Bronchial epithelial cell (primary cell): Measurements from ENCODE around the gene MUC15. TPM values are rescaled to one million over a fixed set of nuclear protein-coding genes. Genes with fewer than 3 reads are reported as not detected.

Experiments used
- DNase-seq: peaks from one replicate; pipeline ENCODE4 v3.0.0-alpha.2; 2010; ENCODE audit warnings: low read depth
- FAIRE-seq: peaks from 2 replicates; lab custom pipeline; 2011; peaks lifted over from hg19 to GRCh38; lab: Jason Lieb, UNC
- H3K27me3 ChIP-seq: 2 replicates; pipeline ENCODE4 v1.5.1; 2011; ENCODE audit warnings: low read length; ENCODE audit not compliant: control insufficient read depth, insufficient read depth
- H3K36me3 ChIP-seq: 2 replicates; pipeline ENCODE4 v1.5.1; 2011; ENCODE audit warnings: low read length; ENCODE audit not compliant: control insufficient read depth, insufficient read depth
- H3K4me3 ChIP-seq: 2 replicates; pipeline ENCODE4 v1.5.1; 2011; ENCODE audit warnings: mild to moderate bottlenecking, low read depth, low read length, control low read depth
- total RNA-seq: library from RNA; depleted of rRNA; stranded (reverse); fragments of >200 nt; gene quantifications from 2 replicates; pipeline ENCODE4 v1.2.1, GENCODE V29; 2014
- TF ChIP-seq, protein P1 (sequence below): IDR thresholded peaks from 2 replicates; pipeline ENCODE4 v1.5.1; 2011; ENCODE audit warnings: mild to moderate bottlenecking, moderate library complexity, low read length, control low read depth, inconsistent platforms; ENCODE audit not compliant: insufficient read depth, severe bottlenecking

MUC15 gene
- total RNA-seq, 1 donor from 2014 or later, result 0.53 TPM

DNA sequence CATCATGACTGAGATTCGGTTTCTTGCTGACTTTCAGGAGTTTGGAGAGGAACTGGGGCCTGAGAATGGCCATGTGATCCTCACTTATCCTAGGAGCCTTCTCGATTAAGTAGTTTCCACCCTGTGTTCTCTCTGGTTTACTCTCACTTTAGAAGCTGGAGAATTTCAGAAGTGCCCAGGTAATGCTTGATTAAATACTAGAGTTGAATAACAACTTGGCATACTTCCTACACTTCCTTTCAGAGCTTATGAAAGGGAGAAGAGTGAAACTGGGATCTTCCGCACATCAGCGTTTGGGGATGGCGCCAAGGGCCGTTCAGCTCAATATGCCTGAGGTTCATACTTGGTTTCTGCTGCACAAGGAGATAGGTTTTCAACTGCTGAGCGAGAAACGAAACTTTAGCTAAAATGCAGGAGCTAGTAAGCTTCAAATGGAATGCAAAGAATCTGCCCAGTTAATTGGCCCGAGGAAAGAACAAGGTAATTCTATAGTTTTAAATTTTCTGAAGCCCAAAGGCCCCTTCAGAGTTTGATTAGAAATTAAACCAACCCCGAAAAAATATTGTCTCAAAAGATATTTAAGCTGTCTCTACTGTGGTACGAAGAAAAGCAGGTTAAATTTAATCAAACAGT, 823 bp upstream of the MUC15 start:
- peak; percentile 35 for DNase-seq
- Histone ChIP-seq H3K4me3 (no peak overlapping the region), H3K36me3 (no peaks in the 10 kb centered on the region), H3K27me3 (no peaks in the 10 kb centered on the region)
- TF ChIP-seq, protein P1, sequence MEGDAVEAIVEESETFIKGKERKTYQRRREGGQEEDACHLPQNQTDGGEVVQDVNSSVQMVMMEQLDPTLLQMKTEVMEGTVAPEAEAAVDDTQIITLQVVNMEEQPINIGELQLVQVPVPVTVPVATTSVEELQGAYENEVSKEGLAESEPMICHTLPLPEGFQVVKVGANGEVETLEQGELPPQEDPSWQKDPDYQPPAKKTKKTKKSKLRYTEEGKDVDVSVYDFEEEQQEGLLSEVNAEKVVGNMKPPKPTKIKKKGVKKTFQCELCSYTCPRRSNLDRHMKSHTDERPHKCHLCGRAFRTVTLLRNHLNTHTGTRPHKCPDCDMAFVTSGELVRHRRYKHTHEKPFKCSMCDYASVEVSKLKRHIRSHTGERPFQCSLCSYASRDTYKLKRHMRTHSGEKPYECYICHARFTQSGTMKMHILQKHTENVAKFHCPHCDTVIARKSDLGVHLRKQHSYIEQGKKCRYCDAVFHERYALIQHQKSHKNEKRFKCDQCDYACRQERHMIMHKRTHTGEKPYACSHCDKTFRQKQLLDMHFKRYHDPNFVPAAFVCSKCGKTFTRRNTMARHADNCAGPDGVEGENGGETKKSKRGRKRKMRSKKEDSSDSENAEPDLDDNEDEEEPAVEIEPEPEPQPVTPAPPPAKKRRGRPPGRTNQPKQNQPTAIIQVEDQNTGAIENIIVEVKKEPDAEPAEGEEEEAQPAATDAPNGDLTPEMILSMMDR, result no peak
- no peak for FAIRE-seq

- no peak overlapping the region for H3K4me3 ChIP-seq
- TF ChIP-seq, protein P1, result no peak
- no peak for DNase-seq
- H3K27me3 ChIP-seq, result no peaks in the 10 kb centered on the region
- FAIRE-seq, result no peak
- H3K36me3 ChIP-seq, result no peaks in the 10 kb centered on the region
Observed at GRCh38 chr11:26569646-26570045, 2.4 kb downstream of the MUC15 start.

DNA sequence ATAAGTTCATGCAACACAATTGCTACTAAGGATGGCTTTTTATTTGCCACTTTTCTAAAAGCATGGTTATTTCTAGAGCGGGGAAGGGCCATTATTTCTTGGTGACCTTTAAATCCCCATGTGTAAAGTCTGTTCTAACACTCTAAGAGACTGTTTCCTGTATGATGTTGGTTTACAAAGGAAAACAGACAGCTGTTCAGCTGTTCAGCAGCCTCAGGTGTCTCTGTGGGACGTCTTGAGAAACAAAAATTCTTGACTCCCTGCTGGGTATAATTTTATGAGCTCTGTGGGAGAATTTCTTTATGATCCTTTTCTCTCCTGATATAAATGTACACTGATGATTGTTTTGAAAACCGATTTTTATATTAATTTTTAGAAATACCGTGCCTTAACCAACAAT, 13.9 kb downstream of the MUC15 start:
- DNase-seq (no peak), FAIRE-seq (no peak)
- TF ChIP-seq, protein P1, result no peak
- Histone ChIP-seq H3K36me3 (no peaks in the 10 kb centered on the region), H3K27me3 (no peaks in the 10 kb centered on the region), H3K4me3 (no peak overlapping the region)

GRCh38 chr11:26557666-26558065, 14.4 kb downstream of the MUC15 start:
- Histone ChIP-seq H3K36me3 (no peaks in the 10 kb centered on the region), H3K4me3 (no peak overlapping the region), H3K27me3 (no peaks in the 10 kb centered on the region)
- TF ChIP-seq, protein P1, result no peak
- DNase-seq, result no peak
- no peak for FAIRE-seq

- DNase-seq, result peak; percentile 29
Observed at GRCh38 chr11:26556582-26556981, 15.5 kb downstream of the MUC15 start.

GRCh38 chr11:26554455-26554854, 17.6 kb downstream of the MUC15 start:
- Histone ChIP-seq H3K27me3 (no peaks in the 10 kb centered on the region), H3K4me3 (no peak overlapping the region), H3K36me3 (no peaks in the 10 kb centered on the region)
- no peak for FAIRE-seq
- no peak for DNase-seq
- TF ChIP-seq, protein P1, result no peak

More at GRCh38 chr11:26556582-26556981, 15.5 kb downstream of the MUC15 start:
- Histone ChIP-seq H3K4me3 (no peak overlapping the region), H3K36me3 (no peaks in the 10 kb centered on the region), H3K27me3 (no peaks in the 10 kb centered on the region)
- FAIRE-seq, result no peak
- TF ChIP-seq, protein P1, result no peak
